NCI-H524 treated with DMSO at 0.1 percent for 48 hours (cell line): ENCODE results near the gene ASPA.

Experiments used
- DNase-seq: peaks from one replicate; lab custom pipeline; 2025; lab: John Stamatoyannopoulos, UW

ASPA gene

GRCh38 chr17:3534881-3535252, 59.1 kb downstream of the ASPA start:
- DNase-seq = no peak

- no peak for DNase-seq
Measured at GRCh38 chr17:3535253-3535995, 59.6 kb downstream of the ASPA start.

- no peak for DNase-seq
Measured at GRCh38 chr17:3536716-3537115, 60.9 kb downstream of the ASPA start.

GRCh38 chr17:3539881-3540540, 64.2 kb downstream of the ASPA start:
- no peak for DNase-seq

- no peak for DNase-seq
Measured at GRCh38 chr17:3542410-3543088, 66.8 kb downstream of the ASPA start.

GRCh38 chr17:3543453-3543852, 67.7 kb downstream of the ASPA start:
- DNase-seq = no peak

- no peak for DNase-seq
Measured at GRCh38 chr17:3544365-3544764, 68.6 kb downstream of the ASPA start.

- DNase-seq = no peak
Measured at GRCh38 chr17:3545151-3545550, 69.4 kb downstream of the ASPA start.

- DNase-seq = no peak
Measured at GRCh38 chr17:3546521-3546920, 70.7 kb downstream of the ASPA start.

- no peak for DNase-seq
Measured at GRCh38 chr17:3546997-3547396, 71.2 kb downstream of the ASPA start.

- no peak for DNase-seq
Measured at GRCh38 chr17:3547628-3548027, 71.8 kb downstream of the ASPA start.

GRCh38 chr17:3549610-3550162, 73.9 kb downstream of the ASPA start:
- DNase-seq = no peak

GRCh38 chr17:3551189-3551588, 75.4 kb downstream of the ASPA start:
- no peak for DNase-seq

GRCh38 chr17:3552916-3553315, 77.1 kb downstream of the ASPA start:
- DNase-seq = no peak
